ENCODE data around the gene RHBDF2.
"Not testable (repeated sequence)": the region's sequence is repeated elsewhere in the genome, so short reads cannot be mapped to it uniquely, and the experiment has no call there.

Gene RHBDF2

GRCh38 chr17:76523084-76524037 is 22.1 kb upstream of the RHBDF2 start:
- DNase-seq = peak; percentile 69

- DNase-seq = not testable (repeated sequence)
Observed at GRCh38 chr17:76521683-76522082, 20.5 kb upstream of the RHBDF2 start.

- no peak for DNase-seq
Observed at GRCh38 chr17:76521262-76521661, 20.0 kb upstream of the RHBDF2 start.

GRCh38 chr17:76519048-76519966 is 18.1 kb upstream of the RHBDF2 start:
- no peak for DNase-seq

- DNase-seq = no peak
Observed at GRCh38 chr17:76517638-76518038, 16.4 kb upstream of the RHBDF2 start.

- peak; percentile 68 for DNase-seq
Observed at GRCh38 chr17:76515274-76515949, 14.2 kb upstream of the RHBDF2 start.

- DNase-seq = not testable (repeated sequence)
Observed at GRCh38 chr17:76514355-76514754, 13.1 kb upstream of the RHBDF2 start.

- DNase-seq = no peak
Observed at GRCh38 chr17:76513306-76513692, 12.1 kb upstream of the RHBDF2 start.

GRCh38 chr17:76512366-76513305 is 11.4 kb upstream of the RHBDF2 start:
- DNase-seq = no peak

- peak; percentile 49 for DNase-seq
Observed at GRCh38 chr17:76511668-76512365, 10.6 kb upstream of the RHBDF2 start.

- no peak for DNase-seq
Observed at GRCh38 chr17:76510831-76511244, 9.6 kb upstream of the RHBDF2 start.

- not testable (repeated sequence) for DNase-seq
Observed at GRCh38 chr17:76508472-76509063, 7.3 kb upstream of the RHBDF2 start.

GRCh38 chr17:76506408-76507345 is 5.5 kb upstream of the RHBDF2 start:
- DNase-seq = peak; percentile 85

- peak; percentile 66 for DNase-seq
Observed at GRCh38 chr17:76504117-76504516, 2.9 kb upstream of the RHBDF2 start.

- DNase-seq = peak; percentile 4
Observed at GRCh38 chr17:76502341-76503211, 1.4 kb upstream of the RHBDF2 start.

- no peak for DNase-seq
Observed at GRCh38 chr17:76501827-76502307, 644 bp upstream of the RHBDF2 start.

- no peak for DNase-seq
Observed at GRCh38 chr17:76500747-76501017, 541 bp downstream of the RHBDF2 start.

GRCh38 chr17:76500074-76500746 is 1.0 kb downstream of the RHBDF2 start:
- peak; percentile 4 for DNase-seq
